Measurements from ENCODE around the gene ZNF341.

The ZNF341 gene

DNA sequence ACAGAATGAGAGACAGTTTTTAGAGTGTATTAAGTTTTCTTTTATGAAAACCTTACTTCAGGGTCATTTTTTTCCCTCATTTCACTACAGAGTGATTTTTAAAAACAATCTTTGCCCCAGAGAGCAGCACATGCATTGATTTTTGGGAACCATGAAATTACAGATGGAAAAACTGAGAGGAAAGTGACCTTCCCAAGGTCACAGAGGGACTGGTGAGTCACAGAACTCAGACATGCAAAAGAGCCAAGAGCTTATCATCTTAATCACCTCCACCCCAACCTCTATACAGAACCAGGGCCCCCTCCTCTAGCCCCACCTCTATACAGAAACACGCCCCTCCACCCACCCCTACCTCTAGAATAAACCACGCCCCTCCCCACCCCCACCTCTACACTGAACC is 22.4 kb upstream of the ZNF341 start:
- in situ Hi-C loops (cut with HindIII; ENCODE audit: low pct_ligation_motif_present, low sequenced_read_pairs) = no loop called here
- Histone ChIP-seq H3K27ac (no peak overlapping the region), H3K36me3 (replicated peaks) (no peaks in the 10 kb centered on the region), H3K27me3 (replicated peaks) (no peaks in the 10 kb centered on the region), H3K4me3 (ENCODE audit: low read depth, low read length) (no peak overlapping the region)
- DNase-seq = no peak
- TF ChIP-seq, protein P1, sequence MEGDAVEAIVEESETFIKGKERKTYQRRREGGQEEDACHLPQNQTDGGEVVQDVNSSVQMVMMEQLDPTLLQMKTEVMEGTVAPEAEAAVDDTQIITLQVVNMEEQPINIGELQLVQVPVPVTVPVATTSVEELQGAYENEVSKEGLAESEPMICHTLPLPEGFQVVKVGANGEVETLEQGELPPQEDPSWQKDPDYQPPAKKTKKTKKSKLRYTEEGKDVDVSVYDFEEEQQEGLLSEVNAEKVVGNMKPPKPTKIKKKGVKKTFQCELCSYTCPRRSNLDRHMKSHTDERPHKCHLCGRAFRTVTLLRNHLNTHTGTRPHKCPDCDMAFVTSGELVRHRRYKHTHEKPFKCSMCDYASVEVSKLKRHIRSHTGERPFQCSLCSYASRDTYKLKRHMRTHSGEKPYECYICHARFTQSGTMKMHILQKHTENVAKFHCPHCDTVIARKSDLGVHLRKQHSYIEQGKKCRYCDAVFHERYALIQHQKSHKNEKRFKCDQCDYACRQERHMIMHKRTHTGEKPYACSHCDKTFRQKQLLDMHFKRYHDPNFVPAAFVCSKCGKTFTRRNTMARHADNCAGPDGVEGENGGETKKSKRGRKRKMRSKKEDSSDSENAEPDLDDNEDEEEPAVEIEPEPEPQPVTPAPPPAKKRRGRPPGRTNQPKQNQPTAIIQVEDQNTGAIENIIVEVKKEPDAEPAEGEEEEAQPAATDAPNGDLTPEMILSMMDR (IDR thresholded peaks at IDR 0.05; ENCODE audit: low read depth, low read length, missing control alignments) = no peak

DNA sequence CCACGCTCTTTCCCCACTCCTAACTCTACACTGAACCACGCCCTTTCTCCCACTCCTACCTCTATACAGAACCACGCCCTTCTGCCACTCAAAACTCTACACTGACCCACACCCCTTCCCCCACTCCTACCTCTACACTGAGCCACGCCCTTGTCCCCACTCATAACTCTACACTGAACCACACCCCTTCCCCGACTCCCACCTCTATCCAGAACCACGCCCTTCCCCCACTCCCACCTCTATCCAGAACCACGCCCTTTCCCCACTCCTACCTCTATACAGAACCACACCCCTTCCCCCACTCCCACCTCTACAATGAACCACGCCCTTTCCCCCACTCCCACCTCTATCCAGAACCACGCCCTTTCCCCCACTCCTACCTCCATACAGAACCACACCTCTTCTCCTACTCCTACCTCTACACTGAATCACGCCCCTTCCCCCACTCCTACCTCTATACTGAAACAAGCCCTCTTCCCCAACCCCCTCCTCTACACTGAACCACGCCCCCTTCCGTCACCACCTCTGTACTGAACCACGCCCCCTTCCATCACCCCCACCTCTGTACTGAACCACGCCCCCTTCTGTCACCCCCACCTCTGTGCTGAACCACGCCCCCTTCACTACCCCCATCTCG is 21.8 kb upstream of the ZNF341 start:
- H3K4me3 ChIP-seq (ENCODE audit: low read depth, low read length) = no peak overlapping the region
- H3K27ac ChIP-seq = no peak overlapping the region
- H3K36me3 ChIP-seq (replicated peaks) = no peaks in the 10 kb centered on the region
- in situ Hi-C loops (cut with HindIII; ENCODE audit: low pct_ligation_motif_present, low sequenced_read_pairs) = no loop called here
- H3K27me3 ChIP-seq (replicated peaks) = no peaks in the 10 kb centered on the region
- TF ChIP-seq, protein P1 (IDR thresholded peaks at IDR 0.05; ENCODE audit: low read depth, low read length, missing control alignments) = no peak
- DNase-seq = no peak

DNA sequence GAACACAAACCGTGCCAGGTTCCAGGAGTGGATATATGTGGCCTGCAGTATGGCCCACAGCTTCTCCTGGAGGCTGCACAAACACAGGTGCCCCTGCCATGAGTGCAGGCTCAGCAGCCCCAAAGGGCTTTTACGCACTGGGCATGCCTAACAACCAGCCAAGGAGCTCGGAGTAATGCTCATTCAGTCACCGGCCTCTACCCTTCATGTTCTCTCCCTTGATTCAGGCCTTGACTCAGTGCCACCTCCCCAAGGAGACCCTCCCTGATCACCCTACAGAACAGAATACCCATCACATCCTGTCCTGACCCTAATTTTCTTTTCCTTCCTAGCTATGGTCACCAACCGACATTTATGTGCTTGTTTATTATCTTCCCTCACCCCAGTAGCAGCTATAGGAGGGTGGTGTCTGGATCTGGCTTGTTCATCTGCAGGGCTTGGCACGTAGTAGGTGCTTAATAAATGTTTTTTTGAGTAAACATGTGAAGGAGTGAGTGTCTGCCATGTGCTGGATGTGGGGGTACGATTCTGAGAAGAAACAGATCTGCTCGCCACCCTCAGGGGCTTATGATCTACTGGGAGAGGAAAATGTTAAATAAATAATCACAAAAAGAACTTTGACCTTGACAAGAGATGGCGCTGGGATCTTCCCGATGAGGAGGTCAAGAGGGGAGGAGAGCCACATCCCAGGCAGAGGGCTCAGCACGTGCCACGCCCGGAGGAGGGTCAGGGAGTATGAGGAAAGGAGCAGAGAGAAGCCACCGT is 20.9 kb upstream of the ZNF341 start:
- in situ Hi-C loops (cut with HindIII; ENCODE audit: low pct_ligation_motif_present, low sequenced_read_pairs) = no loop called here
- Histone ChIP-seq H3K36me3 (replicated peaks) (no peaks in the 10 kb centered on the region), H3K27ac (no peak overlapping the region), H3K4me3 (ENCODE audit: low read depth, low read length) (no peak overlapping the region), H3K27me3 (replicated peaks) (no peaks in the 10 kb centered on the region)
- TF ChIP-seq, protein P1 (IDR thresholded peaks at IDR 0.05; ENCODE audit: low read depth, low read length, missing control alignments) = no peak
- DNase-seq = no peak

DNA sequence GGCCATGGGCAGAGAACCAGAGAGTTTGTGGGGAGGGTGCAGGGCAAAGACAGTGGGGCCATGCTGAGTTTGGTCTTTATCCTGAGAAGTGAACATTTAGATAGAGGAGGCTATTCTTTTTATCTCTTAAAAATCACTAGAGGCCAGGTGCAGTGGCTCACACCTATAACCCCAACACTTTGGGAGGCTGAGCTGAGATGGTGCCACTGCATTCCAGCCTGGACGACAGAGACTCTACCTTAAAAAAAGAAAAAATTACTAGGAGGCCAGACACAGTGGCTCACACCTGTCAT is 20.4 kb upstream of the ZNF341 start:
- Histone ChIP-seq H3K27me3 (replicated peaks) (no peaks in the 10 kb centered on the region), H3K4me3 (ENCODE audit: low read depth, low read length) (no peak overlapping the region), H3K36me3 (replicated peaks) (no peaks in the 10 kb centered on the region), H3K27ac (no peak overlapping the region)
- in situ Hi-C loops (cut with HindIII; ENCODE audit: low pct_ligation_motif_present, low sequenced_read_pairs) = no loop called here
- TF ChIP-seq, protein P1 (IDR thresholded peaks at IDR 0.05; ENCODE audit: low read depth, low read length, missing control alignments) = no peak
- DNase-seq = no peak

GRCh38 chr20:33713865-33714367 is 17.9 kb upstream of the ZNF341 start:
- Histone ChIP-seq H3K27me3 (replicated peaks) (no peaks in the 10 kb centered on the region), H3K27ac (no peak overlapping the region), H3K36me3 (replicated peaks) (no peaks in the 10 kb centered on the region), H3K4me3 (ENCODE audit: low read depth, low read length) (no peak overlapping the region)
- TF ChIP-seq, protein P1 (IDR thresholded peaks at IDR 0.05; ENCODE audit: low read depth, low read length, missing control alignments) = no peak
- DNase-seq = no peak
- in situ Hi-C loops (cut with HindIII; ENCODE audit: low pct_ligation_motif_present, low sequenced_read_pairs) = no loop called here

Data from brain microvascular endothelial cell (primary cell).